ENCODE results near the gene FLRT2.

FLRT2 gene

DNA sequence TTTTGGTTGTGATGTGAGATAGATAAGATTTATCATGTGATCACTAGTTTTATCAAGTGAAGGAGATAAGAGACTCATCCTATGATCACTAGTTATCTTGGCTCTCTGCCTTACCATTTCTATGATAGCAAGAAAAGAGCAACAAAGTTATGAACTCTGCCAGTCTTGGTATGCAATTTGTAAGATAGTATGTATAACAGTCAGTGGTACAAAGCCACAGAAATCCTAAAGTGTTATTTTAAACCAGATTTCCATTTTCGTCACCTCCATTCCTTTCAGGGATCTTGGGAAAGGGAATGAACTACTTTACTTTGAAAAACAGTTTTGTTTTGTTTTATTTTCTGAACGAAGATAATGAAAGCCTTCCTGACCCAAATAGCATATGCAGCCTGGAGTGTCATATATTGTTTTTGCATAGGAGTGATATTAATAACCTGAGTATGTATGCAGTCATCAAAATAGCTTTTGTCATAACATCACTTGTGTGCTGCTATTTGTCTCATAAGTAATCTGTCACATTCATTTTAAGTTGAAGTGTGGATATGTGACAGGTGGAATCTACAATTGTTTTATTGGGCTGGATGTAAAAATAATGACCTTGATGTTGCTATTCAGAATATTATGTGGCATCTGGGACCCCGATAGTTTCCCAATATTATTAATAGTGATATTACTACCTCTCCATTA, 35.0 kb downstream of the FLRT2 start:
- DNase-seq (ENCODE audit: low spot score) = no peak

DNA sequence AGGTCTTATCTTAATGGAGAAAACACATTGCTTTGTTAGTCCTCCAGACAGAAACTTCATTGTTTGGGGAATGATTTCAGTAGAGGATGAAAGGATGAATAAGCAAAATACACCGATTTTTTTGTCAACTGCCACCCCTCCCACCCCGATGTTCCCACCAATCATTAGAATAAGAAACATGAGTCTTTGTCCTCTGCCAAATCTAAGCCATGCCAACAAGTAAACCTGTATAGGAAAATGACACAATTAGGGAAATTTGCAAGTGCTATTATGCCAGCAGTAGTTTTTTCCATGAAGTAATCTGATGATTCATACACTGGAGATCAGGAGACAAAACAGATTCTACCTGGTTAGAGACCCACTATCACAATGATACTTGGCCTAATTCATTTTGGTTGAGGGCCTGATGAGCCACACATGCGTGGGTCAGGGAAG, 35.9 kb downstream of the FLRT2 start:
- DNase-seq (ENCODE audit: low spot score) = no peak

- no peak for DNase-seq (ENCODE audit: low spot score)
Observed at GRCh38 chr14:85566603-85567002, 36.7 kb downstream of the FLRT2 start.

DNA sequence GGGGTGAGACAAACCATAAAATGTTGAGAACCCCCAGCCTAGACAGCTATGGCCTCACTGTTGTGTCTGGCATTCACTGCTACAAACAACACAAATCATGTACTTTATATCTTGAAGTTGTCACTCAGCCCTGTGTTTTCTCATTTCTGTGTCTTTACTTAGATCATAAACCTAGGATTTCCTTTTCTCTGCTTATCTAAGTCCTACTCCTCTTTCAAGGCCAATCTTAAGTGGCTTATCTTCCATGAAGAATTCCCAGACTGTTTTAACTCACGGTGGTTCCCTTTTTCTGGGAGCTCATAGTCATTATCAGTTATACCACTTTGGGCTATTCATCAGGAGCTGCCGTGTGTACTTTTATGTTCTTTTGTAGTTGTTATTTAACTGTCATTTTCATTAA, 42.1 kb downstream of the FLRT2 start:
- DNase-seq (ENCODE audit: low spot score) = no peak

DNA sequence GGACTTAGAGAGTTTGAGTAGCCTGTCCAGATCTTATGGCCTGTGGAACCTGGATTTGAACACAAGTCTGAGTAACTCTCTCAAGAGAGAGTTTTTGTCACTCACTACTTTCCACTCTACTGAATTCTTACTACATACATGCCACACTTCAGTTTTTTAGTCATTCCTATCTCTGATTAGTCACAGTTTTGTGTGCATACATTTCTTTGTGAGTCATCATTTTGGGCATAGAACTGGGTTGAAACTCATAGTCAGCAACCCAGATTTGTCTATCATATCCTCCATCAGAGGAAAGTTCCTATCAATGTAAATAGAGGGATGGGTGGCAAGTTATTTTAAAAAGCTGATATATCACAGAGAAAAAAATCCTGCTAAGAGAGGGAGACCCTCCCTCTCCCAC, 42.9 kb downstream of the FLRT2 start:
- DNase-seq (ENCODE audit: low spot score) = no peak

GRCh38 chr14:85573406-85573805, 43.5 kb downstream of the FLRT2 start:
- no peak for DNase-seq (ENCODE audit: low spot score)

GRCh38 chr14:85574853-85575616, 45.1 kb downstream of the FLRT2 start:
- DNase-seq (ENCODE audit: low spot score) = no peak

GRCh38 chr14:85575617-85575898, 45.6 kb downstream of the FLRT2 start:
- DNase-seq (ENCODE audit: low spot score) = no peak

GRCh38 chr14:85576218-85576617, 46.3 kb downstream of the FLRT2 start:
- no peak for DNase-seq (ENCODE audit: low spot score)

- no peak for DNase-seq (ENCODE audit: low spot score)
Observed at GRCh38 chr14:85576848-85577542, 47.1 kb downstream of the FLRT2 start.

DNA sequence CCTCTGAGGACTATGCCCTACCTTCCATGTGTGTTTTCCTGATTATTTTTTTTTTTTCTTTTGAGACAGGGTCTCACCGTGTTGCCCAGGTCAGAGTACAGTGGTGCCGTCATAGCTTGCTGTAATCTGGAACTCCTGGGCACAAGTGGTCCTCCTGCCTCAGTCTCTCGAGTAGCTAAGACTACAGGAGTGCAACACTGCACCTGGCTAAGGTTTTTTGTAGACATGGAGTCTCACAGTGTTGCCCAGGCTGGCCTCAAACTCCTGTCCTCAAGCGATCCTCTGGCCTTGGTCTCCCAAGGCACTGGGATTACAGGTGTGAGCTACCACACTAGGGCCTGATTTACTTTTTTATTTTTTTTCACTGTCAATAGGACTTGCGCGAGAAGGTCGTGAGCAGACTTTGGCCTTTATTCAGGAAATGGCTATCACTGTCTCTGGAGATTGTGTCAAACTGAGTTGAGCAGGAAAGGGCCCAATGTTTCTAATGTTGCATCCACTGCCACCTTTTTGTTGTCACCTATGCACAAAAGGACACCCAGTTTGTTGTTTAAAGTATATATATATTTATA, 47.7 kb downstream of the FLRT2 start:
- no peak for DNase-seq (ENCODE audit: low spot score)

- no peak for DNase-seq (ENCODE audit: low spot score)
Observed at GRCh38 chr14:85578357-85578756, 48.4 kb downstream of the FLRT2 start.

GRCh38 chr14:85578930-85579329, 49.0 kb downstream of the FLRT2 start:
- no peak for DNase-seq (ENCODE audit: low spot score)

DNA sequence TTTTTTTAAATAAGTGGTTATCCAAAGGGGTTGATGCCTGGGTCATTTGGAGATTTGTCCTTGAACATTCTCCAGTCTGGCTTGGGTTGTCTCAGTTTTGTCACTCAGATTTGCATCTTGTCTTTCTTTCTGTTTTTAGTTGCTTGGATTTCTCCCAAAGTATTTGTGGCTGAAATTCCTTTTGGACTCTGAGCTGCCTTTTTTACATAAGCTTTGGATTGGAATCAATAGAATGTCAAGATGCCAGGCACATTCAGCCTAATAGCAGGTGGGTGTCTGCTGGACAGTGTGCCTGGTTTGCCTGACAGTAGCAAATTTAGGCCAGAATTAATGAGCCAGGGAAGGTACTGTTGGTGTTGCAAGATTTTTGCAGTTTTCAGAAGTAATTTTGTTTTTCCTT, 50.0 kb downstream of the FLRT2 start:
- no peak for DNase-seq (ENCODE audit: low spot score)

GRCh38 chr14:85580536-85581140, 50.7 kb downstream of the FLRT2 start:
- no peak for DNase-seq (ENCODE audit: low spot score)

- no peak for DNase-seq (ENCODE audit: low spot score)
Observed at GRCh38 chr14:85581691-85582090, 51.7 kb downstream of the FLRT2 start.

- no peak for DNase-seq (ENCODE audit: low spot score)
Observed at GRCh38 chr14:85583380-85583779, 53.4 kb downstream of the FLRT2 start.

DNA sequence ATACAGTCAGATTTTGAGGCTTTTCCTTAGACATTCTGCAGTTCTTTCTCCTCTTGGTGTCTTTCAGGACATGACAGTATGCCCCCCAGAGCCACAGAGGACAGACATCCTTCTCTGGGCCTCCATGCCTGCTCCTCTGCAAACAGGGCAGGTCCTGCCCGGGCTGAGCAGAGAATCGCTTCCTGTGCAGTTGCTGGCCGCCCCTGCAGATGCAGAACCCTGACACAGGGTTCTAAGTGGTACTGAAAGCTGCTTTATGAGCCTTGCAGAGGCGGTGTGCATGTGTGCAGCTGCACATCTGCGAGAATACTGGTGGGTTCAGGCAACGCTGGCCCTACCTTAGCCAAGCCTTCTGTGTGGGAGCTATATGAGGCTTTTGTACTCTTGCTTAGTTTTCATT, 54.5 kb downstream of the FLRT2 start:
- DNase-seq (ENCODE audit: low spot score) = no peak

DNA sequence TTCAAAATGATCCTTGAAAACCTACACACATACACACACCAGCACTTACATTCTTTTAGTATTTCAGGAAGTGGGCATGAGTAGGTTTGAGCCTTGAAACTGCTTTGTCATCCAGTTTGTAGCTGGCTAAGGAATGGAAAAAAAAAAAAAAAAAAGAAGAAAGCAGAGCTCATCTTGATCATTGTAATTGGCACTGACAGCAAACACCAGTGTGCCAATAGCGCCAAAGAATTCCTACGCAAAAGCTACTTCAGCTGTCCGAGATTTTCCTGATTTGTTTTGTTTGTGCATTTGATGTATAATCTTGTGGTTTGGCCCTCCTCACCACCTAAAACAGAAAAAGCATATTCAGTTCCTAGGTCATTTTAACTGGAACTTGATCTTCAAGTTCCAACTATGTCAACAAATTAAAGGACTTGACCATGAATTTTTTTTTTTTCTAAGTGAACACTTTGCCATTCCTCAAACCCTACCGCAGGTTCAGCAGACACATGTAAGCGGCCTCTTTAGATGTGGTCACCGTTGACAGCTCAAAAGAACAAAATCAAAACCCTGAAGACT, 57.3 kb downstream of the FLRT2 start:
- no peak for DNase-seq (ENCODE audit: low spot score)

- no peak for DNase-seq (ENCODE audit: low spot score)
Observed at GRCh38 chr14:85590784-85591183, 60.8 kb downstream of the FLRT2 start.

- DNase-seq (ENCODE audit: low spot score) = no peak
Observed at GRCh38 chr14:85594217-85594616, 64.3 kb downstream of the FLRT2 start.

DNA sequence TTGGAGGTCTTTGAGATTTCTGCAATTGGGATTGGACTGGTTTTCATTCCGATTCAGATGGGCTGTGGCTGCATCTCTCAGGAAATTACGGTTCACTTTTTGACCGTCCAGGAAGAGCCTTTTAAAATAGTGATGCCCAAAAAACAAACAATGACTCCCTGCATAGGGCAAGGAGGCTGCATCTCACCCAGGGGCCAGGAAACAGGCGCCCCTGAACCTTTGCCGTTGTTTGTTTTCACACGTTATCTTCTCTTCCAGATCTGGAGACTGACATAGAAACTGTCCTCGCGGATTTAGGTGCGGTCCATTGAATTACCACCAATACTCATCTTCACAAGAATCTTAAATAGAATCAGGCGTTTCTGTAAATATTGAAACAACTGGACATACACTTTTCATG, 66.0 kb downstream of the FLRT2 start:
- no peak for DNase-seq (ENCODE audit: low spot score)

Data from hematopoietic multipotent progenitor cell treated with erythropoietin and hydrocortisone succinate and interleukin-3 and kit ligand, for 15 days (in vitro differentiated cells).